GM23338 (cell line): ENCODE results near the gene TPO. TPM values are rescaled to one million over a fixed set of nuclear protein-coding genes. Genes with fewer than 3 reads are reported as not detected.

ENCODE experiments used
- ATAC-seq: fragments of 200-7000 bp; cut with Tn5 transposase; 3 replicates; pipeline ENCODE4 v1.9.1; 2020
- DNase-seq: peaks from one replicate; pipeline ENCODE4 v3.0.0-alpha.2; 2015; ENCODE audit warnings: low spot score
- H2AFZ ChIP-seq: fragments of 200-600 bp; sonication (generic); 2 replicates; pipeline ENCODE4 v1.8.0; 2016; ENCODE audit warnings: antibody characterized with exemption, mild to moderate bottlenecking, moderate library complexity
- H3F3A ChIP-seq: fragments of 200-600 bp; sonication (generic); replicated peaks from 2 replicates; pipeline ENCODE4 v1.8.0; 2017; ENCODE audit warnings: antibody characterized with exemption, mixed run types, low read depth
- H3K27ac ChIP-seq: fragments of 200-600 bp; sonication (generic); 2 replicates; pipeline ENCODE4 v1.6.1; 2016; ENCODE audit warnings: low read depth
- H3K27me3 ChIP-seq: fragments of 200-600 bp; sonication (generic); 2 replicates; pipeline ENCODE4 v1.8.0; 2016; ENCODE audit warnings: mild to moderate bottlenecking, mixed run types, moderate library complexity; ENCODE audit not compliant: insufficient read depth
- H3K36me3 ChIP-seq: fragments of 200-600 bp; sonication (generic); 2 replicates; pipeline ENCODE4 v1.8.0; 2016; ENCODE audit warnings: mild to moderate bottlenecking; ENCODE audit not compliant: insufficient read depth
- H3K4me1 ChIP-seq: fragments of 200-600 bp; sonication (generic); 2 replicates; pipeline ENCODE4 v1.8.0; 2016; ENCODE audit warnings: mild to moderate bottlenecking, moderate library complexity; ENCODE audit not compliant: insufficient read depth
- H3K4me2 ChIP-seq: fragments of 200-600 bp; sonication (generic); 2 replicates; pipeline ENCODE4 v1.7.1; 2017; ENCODE audit warnings: mixed run types
- H3K4me3 ChIP-seq: fragments of 200-600 bp; sonication (generic); 2 replicates; pipeline ENCODE4 v1.6.1; 2016; ENCODE audit warnings: mixed run types
- H3K79me2 ChIP-seq: fragments of 200-600 bp; sonication (generic); replicated peaks from 2 replicates; pipeline ENCODE4 v1.8.0; 2017; ENCODE audit warnings: mild to moderate bottlenecking; ENCODE audit not compliant: insufficient read depth
- H3K9me2 ChIP-seq: fragments of 200-600 bp; sonication (generic); 2 replicates; pipeline ENCODE4 v1.8.0; 2017; ENCODE audit not compliant: insufficient read depth
- H4K20me1 ChIP-seq: fragments of 200-600 bp; sonication (generic); replicated peaks from 2 replicates; pipeline ENCODE4 v1.8.0; 2017; ENCODE audit warnings: mild to moderate bottlenecking; ENCODE audit not compliant: insufficient read depth
- H3K27ac Mint-ChIP-seq: 2 replicates; pipeline ENCODE4 v1.8.0; 2020; ENCODE audit warnings: inconsistent platforms, mild to moderate bottlenecking, moderate library complexity, mixed read lengths
- H3K27me3 Mint-ChIP-seq: 3 replicates; pipeline ENCODE4 v1.8.0; 2022; ENCODE audit warnings: low read depth, mild to moderate bottlenecking, moderate library complexity, mixed read lengths, inconsistent platforms; ENCODE audit not compliant: insufficient read depth, poor library complexity
- H3K36me3 Mint-ChIP-seq: 3 replicates; pipeline ENCODE4 v1.8.0; 2021; ENCODE audit warnings: low read depth, mild to moderate bottlenecking, inconsistent platforms, moderate library complexity, mixed read lengths
- H3K4me1 Mint-ChIP-seq: 3 replicates; pipeline ENCODE4 v1.8.0; 2020; ENCODE audit warnings: mild to moderate bottlenecking, inconsistent platforms, mixed read lengths
- H3K4me3 Mint-ChIP-seq: 3 replicates; pipeline ENCODE4 v1.8.0; 2021; ENCODE audit warnings: moderate library complexity, mild to moderate bottlenecking, inconsistent platforms, mixed read lengths
- H3K9me3 Mint-ChIP-seq: 3 replicates; pipeline ENCODE4 v1.8.0; 2020; ENCODE audit warnings: moderate library complexity, mild to moderate bottlenecking, inconsistent platforms, mixed read lengths
- CREB1 ChIP-seq: fragments of 250-450 bp; sonication (Bioruptor Pico); IDR thresholded peaks from 2 replicates; pipeline ENCODE4 v1.5.0; 2020; ENCODE audit warnings: low read depth, mild to moderate bottlenecking, moderate library complexity
- CTCF ChIP-seq, 2 experiments: fragments of 200-600 bp in 1 of 2; sonication (generic) in 1 of 2; conservative IDR thresholded peaks; 2 replicates each; pipeline versions ENCODE4 v1.5.1 to v1.6.1; 2016 to 2017; ENCODE audit warnings: antibody characterized with exemption in 2 of 2, low read depth in 2 of 2, mild to moderate bottlenecking in 2 of 2, moderate library complexity in 1 of 2
- ETS1 ChIP-seq: IDR thresholded peaks from 2 replicates; pipeline ENCODE4 v1.6.1; 2016; ENCODE audit warnings: antibody characterized with exemption
- EZH2 ChIP-seq: fragments of 200-600 bp; sonication (generic); IDR thresholded peaks from one replicate; pipeline ENCODE4 v1.8.0; 2017; ENCODE audit warnings: antibody characterized with exemption, mild to moderate bottlenecking, low read depth; ENCODE audit not compliant: unreplicated experiment
- EZH2phosphoT487 ChIP-seq: fragments of 200-600 bp; sonication (generic); IDR thresholded peaks from one replicate; pipeline ENCODE4 v1.8.1; 2018; ENCODE audit warnings: antibody characterized with exemption; ENCODE audit not compliant: unreplicated experiment
- JUNB ChIP-seq: IDR thresholded peaks from one replicate; pipeline ENCODE4 v1.6.1; 2016; ENCODE audit warnings: antibody characterized with exemption; ENCODE audit not compliant: unreplicated experiment
- NANOG ChIP-seq: IDR thresholded peaks from 2 replicates; pipeline ENCODE4 v1.6.1; 2016; ENCODE audit warnings: antibody characterized with exemption, borderline replicate concordance
- POLR2AphosphoS5 ChIP-seq: IDR thresholded peaks from 2 replicates; pipeline ENCODE4 v1.6.1; 2016; ENCODE audit warnings: antibody characterized with exemption, low read depth
- REST ChIP-seq: IDR thresholded peaks from one replicate; pipeline ENCODE4 v1.6.1; 2018; ENCODE audit warnings: antibody characterized with exemption; ENCODE audit not compliant: unreplicated experiment
- STAT1 ChIP-seq: IDR thresholded peaks from one replicate; pipeline ENCODE4 v1.6.1; 2016; ENCODE audit warnings: antibody characterized with exemption; ENCODE audit not compliant: unreplicated experiment
- ZNF114 ChIP-seq: fragments of 250-450 bp; sonication (Bioruptor Pico); IDR thresholded peaks from 2 replicates; pipeline ENCODE4 v1.5.0; 2020; ENCODE audit warnings: mild to moderate bottlenecking, moderate library complexity
- ZNF331 ChIP-seq: fragments of 250-450 bp; sonication (Bioruptor Pico); IDR thresholded peaks from 2 replicates; pipeline ENCODE4 v1.5.0; 2020; ENCODE audit warnings: low read depth, mild to moderate bottlenecking, moderate library complexity
- polyA plus RNA-seq: library from polyadenylated mRNA; unstranded; fragments of >200 nt; fragmentation: Nextera tagmentation; extraction: Ambion mirVana; gene quantifications from 2 replicates; pipeline ENCODE4 v1.2.1, GENCODE V29; 2016
- total RNA-seq: library from RNA; depleted of rRNA; stranded (reverse); fragments of >200 nt; shearing (Covaris generic); gene quantifications from 2 replicates; pipeline ENCODE4 v1.2.3, GENCODE V29; 2014

TPO gene
- total and polyA plus RNA-seq, 2 experiments from 2014 or later: 0.74 TPM; not detected in 1

GRCh38 chr2:1505031-1505441, 91.8 kb downstream of the TPO start (continued):
- no peak for TF ChIP-seq REST

GRCh38 chr2:1509271-1510065, 96.2 kb downstream of the TPO start:
- Mint-ChIP-seq H3K36me3 (no peaks in the 10 kb centered on the region), H3K27ac (no peak overlapping the region; the same call in 1 of the 2 replicates), H3K4me1 (peaks cover 11% of the 10 kb centered on the region), H3K27me3 (peaks cover 8% of the 10 kb centered on the region), H3K9me3 (no peaks in the 10 kb centered on the region; the same call in 2 of the 3 replicates), H3K4me3 (no peak overlapping the region)
- Histone ChIP-seq H3K9me2 (no peaks in the 10 kb centered on the region), H3K36me3 (no peaks in the 10 kb centered on the region), H3F3A (no peaks in the 10 kb centered on the region), H3K4me1 (no peaks in the 10 kb centered on the region), H3K4me2 (0 out of 2 replicates have a peak overlapping the region, but pooled peaks have one; percentile 26), H3K27me3 (no peaks in the 10 kb centered on the region), H3K27ac (no peak overlapping the region), H3K79me2 (no peaks in the 10 kb centered on the region), H4K20me1 (no peaks in the 10 kb centered on the region), H3K4me3 (no peak overlapping the region), H2AFZ (no peak overlapping the region)
- ATAC-seq (peak; percentile 49), DNase-seq (no peak)
- no peak for TF ChIP-seq EZH2
- TF ChIP-seq CTCF (conservative IDR thresholded peaks at IDR 0.05; ENCODE audit: low read depth in 2 of 2): no peak
- TF ChIP-seq EZH2phosphoT487: no peak
- no peak for TF ChIP-seq ZNF114 (CRISPR knock-in tag)

GRCh38 chr2:1510176-1510575, 96.9 kb downstream of the TPO start:
- 0 out of 2 replicates have a peak overlapping the region, but pooled peaks have one; percentile 26 for H3K4me2 ChIP-seq
- DNase-seq: no peak
- H2AFZ ChIP-seq: no peak overlapping the region
- no peaks in the 10 kb centered on the region for H3K79me2 ChIP-seq
- H3K9me2 ChIP-seq: no peaks in the 10 kb centered on the region
- no peaks in the 10 kb centered on the region for H3K36me3 ChIP-seq
- no peak overlapping the region for H3K4me3 ChIP-seq
- no peaks in the 10 kb centered on the region for H3F3A ChIP-seq
- no peaks in the 10 kb centered on the region for H3K4me1 ChIP-seq
- no peak overlapping the region for H3K27ac ChIP-seq
- Mint-ChIP-seq H3K27me3 (peaks cover 8% of the 10 kb centered on the region), H3K4me3 (no peak overlapping the region), H3K36me3 (no peaks in the 10 kb centered on the region), H3K4me1 (peaks cover 14% of the 10 kb centered on the region), H3K27ac (no peak overlapping the region), H3K9me3 (no peaks in the 10 kb centered on the region; the same call in 2 of the 3 replicates)
- no peaks in the 10 kb centered on the region for H4K20me1 ChIP-seq
- H3K27me3 ChIP-seq: no peaks in the 10 kb centered on the region
- no peak for ATAC-seq
- no peak for TF ChIP-seq EZH2
- no peak for TF ChIP-seq CTCF (conservative IDR thresholded peaks at IDR 0.05; ENCODE audit: low read depth in 2 of 2)
- no peak for TF ChIP-seq STAT1
- no peak for TF ChIP-seq JUNB
- TF ChIP-seq CREB1 (CRISPR knock-in tag): no peak
- TF ChIP-seq EZH2phosphoT487: no peak
- no peak for TF ChIP-seq ETS1
- no peak for TF ChIP-seq ZNF331 (CRISPR knock-in tag)
- TF ChIP-seq NANOG: no peak
- TF ChIP-seq POLR2AphosphoS5: no peak
- TF ChIP-seq ZNF114 (CRISPR knock-in tag): no peak
